ENCODE results near the gene FAM110C. TPM values are rescaled to one million over a fixed set of nuclear protein-coding genes. Genes with fewer than 3 reads are reported as not detected.

Gene FAM110C
- total and polyA plus RNA-seq, 9 of the 15 experiments (the other 6 are each of a cell fraction or from before 2014, with no cell fraction given) = not detected

DNA sequence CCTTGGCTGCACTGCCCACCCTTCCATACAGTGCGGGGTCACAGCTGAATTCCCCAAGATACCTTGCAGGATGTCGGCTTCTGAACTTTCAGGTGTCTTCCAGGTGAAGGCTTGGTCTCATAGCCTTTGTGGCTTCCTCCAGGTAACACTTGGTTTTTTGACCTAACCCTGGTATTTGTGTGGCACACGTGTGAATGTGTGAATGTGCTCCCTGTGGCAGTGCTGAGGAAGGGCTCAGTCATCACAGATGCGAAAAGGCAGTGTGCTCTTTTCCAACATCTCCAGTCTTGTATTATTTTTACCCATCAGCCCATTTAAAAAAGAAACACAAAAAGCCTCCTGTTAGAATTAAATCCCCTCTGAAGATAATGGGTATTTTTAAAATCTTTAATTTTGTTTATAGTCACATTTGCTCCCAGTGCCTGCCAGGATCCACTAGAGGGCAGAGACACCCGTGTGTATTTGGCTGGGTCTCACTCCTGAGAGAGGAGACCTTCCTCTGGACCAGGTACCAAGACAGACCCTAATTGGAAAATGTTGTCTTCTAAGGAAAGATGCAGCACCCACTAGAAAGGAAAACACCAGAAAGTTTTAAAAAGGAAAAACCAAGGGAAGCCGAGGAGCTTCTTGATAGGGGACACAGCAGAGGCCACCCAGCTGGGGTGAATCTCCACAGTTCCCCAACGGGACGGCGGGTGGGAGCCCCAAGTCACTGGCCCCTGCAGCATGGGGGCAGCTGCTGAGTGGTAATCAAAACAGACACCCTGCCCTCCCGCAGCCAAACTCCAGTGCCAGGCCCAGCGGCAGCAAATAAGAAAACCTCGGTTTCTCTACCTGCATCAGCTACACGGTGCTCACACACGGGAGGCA lies 27.7 kb downstream of the FAM110C start:
- DNase-seq (ENCODE audit: extremely low read depth in 1 of 4, low spot score in 3 of 4) (peak in 1 of 4 experiments; percentile 9), ATAC-seq (peak; percentile 80), FAIRE-seq (no peak)
- Histone ChIP-seq H3K27me3 (ENCODE audit: control insufficient read depth in 2 of 2, insufficient read depth in 2 of 2, low read length in 2 of 2) (no peaks in the 10 kb centered on the region), H3K79me2 (ENCODE audit: control insufficient read depth, insufficient read depth, low read length) (no peaks in the 10 kb centered on the region), H2AFZ (ENCODE audit: low read depth, low read length) (no peak overlapping the region), H3K4me2 (ENCODE audit: insufficient read depth, low read length) (no peak overlapping the region), H3K9me3 (replicated peaks; ENCODE audit: control insufficient read depth, insufficient read depth, low read depth, low read length) (no peaks in the 10 kb centered on the region), H3K27ac (ENCODE audit: extremely low read depth, low read depth, low read length) (no peak overlapping the region), H3K36me3 (ENCODE audit: control insufficient read depth, insufficient read depth, low read length) (no peaks in the 10 kb centered on the region), H3K9me1 (ENCODE audit: control insufficient read depth, insufficient read depth, low read length) (no peaks in the 10 kb centered on the region), H3K4me1 (replicated peaks in 1 of 2; ENCODE audit: control insufficient read depth in 2 of 2, insufficient read depth in 2 of 2, low read length in 2 of 2) (no peaks in the 10 kb centered on the region), H3K9ac (ENCODE audit: insufficient read depth in 1 of 2, low read depth in 2 of 2, low read length in 2 of 2) (no peak overlapping the region), H3K4me3 (no peak overlapping the region), H4K20me1 (replicated peaks; ENCODE audit: control insufficient read depth, insufficient read depth, low read length) (no peaks in the 10 kb centered on the region)
- intact Hi-C loops (cut with micrococcal nuclease) = no loop called here
- CTCF ChIA-PET (ENCODE audit: low intra/inter-chr PET ratio) = interaction anchor here (0.6 to 1.3 kb wide), 2 partner anchors 123 to 272 kb away, joined by 3 to 6 read pairs; no protein-coding TSS in a partner anchor
- POLR2A ChIA-PET = no interaction called here
- in situ Hi-C loops (cut with MboI) = no loop called here
- WGBS (ENCODE audit: insufficient coverage, low coverage, missing lambda C conversion rate) = 1% methylated on average over 13 of the region's 14 CpGs
- no TSS peak for BruUV-seq (replicated peaks)
- TF ChIP-seq HNRNPUL1 (IDR thresholded peaks at IDR 0.05; ENCODE audit: low read length) (no peak), ETS2 (tag; IDR thresholded peaks at IDR 0.05; ENCODE audit: borderline replicate concordance, poor library complexity, severe bottlenecking) (no peak), SNIP1 (IDR thresholded peaks at IDR 0.05; ENCODE audit: low read depth) (no peak), RAD21 (CRISPR knock-in tag; conservative IDR thresholded peaks at IDR 0.05 in 1 of 2, IDR thresholded peaks at IDR 0.05 in 1 of 2) (peak; percentile 53 to 58), ZNF79 (CRISPR knock-in tag; IDR thresholded peaks at IDR 0.05; ENCODE audit: low read depth) (no peak)
- TF ChIP-seq, protein P1, sequence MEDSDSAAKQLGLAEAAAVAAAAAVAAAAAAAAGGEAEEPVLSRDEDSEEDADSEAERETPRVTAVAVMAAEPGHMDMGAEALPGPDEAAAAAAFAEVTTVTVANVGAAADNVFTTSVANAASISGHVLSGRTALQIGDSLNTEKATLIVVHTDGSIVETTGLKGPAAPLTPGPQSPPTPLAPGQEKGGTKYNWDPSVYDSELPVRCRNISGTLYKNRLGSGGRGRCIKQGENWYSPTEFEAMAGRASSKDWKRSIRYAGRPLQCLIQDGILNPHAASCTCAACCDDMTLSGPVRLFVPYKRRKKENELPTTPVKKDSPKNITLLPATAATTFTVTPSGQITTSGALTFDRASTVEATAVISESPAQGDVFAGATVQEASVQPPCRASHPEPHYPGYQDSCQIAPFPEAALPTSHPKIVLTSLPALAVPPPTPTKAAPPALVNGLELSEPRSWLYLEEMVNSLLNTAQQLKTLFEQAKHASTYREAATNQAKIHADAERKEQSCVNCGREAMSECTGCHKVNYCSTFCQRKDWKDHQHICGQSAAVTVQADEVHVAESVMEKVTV (CRISPR knock-in tag; IDR thresholded peaks at IDR 0.05) = peak; percentile 30; the same call in 1 of the 2 replicates
- TF ChIP-seq, protein P2, sequence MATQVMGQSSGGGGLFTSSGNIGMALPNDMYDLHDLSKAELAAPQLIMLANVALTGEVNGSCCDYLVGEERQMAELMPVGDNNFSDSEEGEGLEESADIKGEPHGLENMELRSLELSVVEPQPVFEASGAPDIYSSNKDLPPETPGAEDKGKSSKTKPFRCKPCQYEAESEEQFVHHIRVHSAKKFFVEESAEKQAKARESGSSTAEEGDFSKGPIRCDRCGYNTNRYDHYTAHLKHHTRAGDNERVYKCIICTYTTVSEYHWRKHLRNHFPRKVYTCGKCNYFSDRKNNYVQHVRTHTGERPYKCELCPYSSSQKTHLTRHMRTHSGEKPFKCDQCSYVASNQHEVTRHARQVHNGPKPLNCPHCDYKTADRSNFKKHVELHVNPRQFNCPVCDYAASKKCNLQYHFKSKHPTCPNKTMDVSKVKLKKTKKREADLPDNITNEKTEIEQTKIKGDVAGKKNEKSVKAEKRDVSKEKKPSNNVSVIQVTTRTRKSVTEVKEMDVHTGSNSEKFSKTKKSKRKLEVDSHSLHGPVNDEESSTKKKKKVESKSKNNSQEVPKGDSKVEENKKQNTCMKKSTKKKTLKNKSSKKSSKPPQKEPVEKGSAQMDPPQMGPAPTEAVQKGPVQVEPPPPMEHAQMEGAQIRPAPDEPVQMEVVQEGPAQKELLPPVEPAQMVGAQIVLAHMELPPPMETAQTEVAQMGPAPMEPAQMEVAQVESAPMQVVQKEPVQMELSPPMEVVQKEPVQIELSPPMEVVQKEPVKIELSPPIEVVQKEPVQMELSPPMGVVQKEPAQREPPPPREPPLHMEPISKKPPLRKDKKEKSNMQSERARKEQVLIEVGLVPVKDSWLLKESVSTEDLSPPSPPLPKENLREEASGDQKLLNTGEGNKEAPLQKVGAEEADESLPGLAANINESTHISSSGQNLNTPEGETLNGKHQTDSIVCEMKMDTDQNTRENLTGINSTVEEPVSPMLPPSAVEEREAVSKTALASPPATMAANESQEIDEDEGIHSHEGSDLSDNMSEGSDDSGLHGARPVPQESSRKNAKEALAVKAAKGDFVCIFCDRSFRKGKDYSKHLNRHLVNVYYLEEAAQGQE (IDR thresholded peaks at IDR 0.05; ENCODE audit: borderline replicate concordance) = peak; percentile 47; the same call in 1 of the 2 replicates
- TF ChIP-seq, protein P2 (CRISPR knock-in tag; IDR thresholded peaks at IDR 0.05; ENCODE audit: low read depth) = no peak
- TF ChIP-seq, protein P3, sequence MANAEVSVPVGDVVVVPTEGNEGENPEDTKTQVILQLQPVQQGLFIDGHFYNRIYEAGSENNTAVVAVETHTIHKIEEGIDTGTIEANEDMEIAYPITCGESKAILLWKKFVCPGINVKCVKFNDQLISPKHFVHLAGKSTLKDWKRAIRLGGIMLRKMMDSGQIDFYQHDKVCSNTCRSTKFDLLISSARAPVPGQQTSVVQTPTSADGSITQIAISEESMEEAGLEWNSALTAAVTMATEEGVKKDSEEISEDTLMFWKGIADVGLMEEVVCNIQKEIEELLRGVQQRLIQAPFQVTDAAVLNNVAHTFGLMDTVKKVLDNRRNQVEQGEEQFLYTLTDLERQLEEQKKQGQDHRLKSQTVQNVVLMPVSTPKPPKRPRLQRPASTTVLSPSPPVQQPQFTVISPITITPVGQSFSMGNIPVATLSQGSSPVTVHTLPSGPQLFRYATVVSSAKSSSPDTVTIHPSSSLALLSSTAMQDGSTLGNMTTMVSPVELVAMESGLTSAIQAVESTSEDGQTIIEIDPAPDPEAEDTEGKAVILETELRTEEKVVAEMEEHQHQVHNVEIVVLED (CRISPR knock-in tag; IDR thresholded peaks at IDR 0.05) = no peak

Measured in K562 (cell line).